Endothelial cell of umbilical vein (primary cell): ENCODE results near the gene MBD4. TPM values are rescaled to one million over a fixed set of nuclear protein-coding genes. Genes with fewer than 3 reads are reported as not detected.
A peak's percentile ranks its signal among the peaks of the same experiment; 100 is the strongest.

Experiments
- BruUV-seq: library from RNA; stranded (reverse); fragments of 400-500 nt; replicated peaks from 2 replicates; lab custom pipeline; 2021; lab: Mats Ljungman, UMichigan
- CTCF ChIA-PET: fragments of 300-600, 350-600 bp; sonication (Branson Sonifier 250); formaldehyde crosslinking; loops from one replicate; lab custom pipeline; 2021; ENCODE audit warnings: antibody characterized with exemption, inconsistent platforms; lab: Charles Lee
- POLR2A ChIA-PET: fragments of 300-600, 350-600 bp; sonication (Branson Sonifier 250); formaldehyde crosslinking; loops from one replicate; lab custom pipeline; 2021; ENCODE audit warnings: antibody characterized with exemption, inconsistent platforms; lab: Charles Lee
- DNase-seq: peaks from one replicate; pipeline ENCODE4 v3.0.0-alpha.2; 2011; ENCODE audit warnings: low read depth, low spot score
- FAIRE-seq: peaks from 2 replicates; lab custom pipeline; 2011; peaks lifted over from hg19 to GRCh38; lab: Jason Lieb, UNC
- H2AFZ ChIP-seq: 2 replicates; pipeline ENCODE4 v1.6.0; 2012; ENCODE audit warnings: low read depth, low read length, control low read depth, inconsistent platforms
- H3K27ac ChIP-seq: 2 replicates; pipeline ENCODE4 v1.5.1; 2011; ENCODE audit warnings: low read depth, mild to moderate bottlenecking, control low read depth, low read length, moderate library complexity; ENCODE audit not compliant: insufficient read depth
- H3K27me3 ChIP-seq, 2 experiments: 2 replicates each; pipeline versions ENCODE4 v1.6.0 to v1.6.1; 2011; ENCODE audit warnings: low read length in 2 of 2, mixed read lengths in 1 of 2; ENCODE audit not compliant: control insufficient read depth in 2 of 2, insufficient read depth in 2 of 2
- H3K36me3 ChIP-seq, 2 experiments: 2 replicates in 1 of 2; 3 replicates in 1 of 2; pipeline ENCODE4 v1.5.1; 2011; ENCODE audit warnings: low read length in 2 of 2, mild to moderate bottlenecking in 1 of 2, moderate library complexity in 1 of 2; ENCODE audit not compliant: control insufficient read depth in 2 of 2, insufficient read depth in 2 of 2; ENCODE audit errors: extremely low read depth in 1 of 2
- H3K4me1 ChIP-seq: 3 replicates; pipeline ENCODE4 v1.5.1; 2011; ENCODE audit warnings: mild to moderate bottlenecking, low read length; ENCODE audit not compliant: control insufficient read depth, insufficient read depth; ENCODE audit errors: extremely low read depth
- H3K4me2 ChIP-seq: 2 replicates; pipeline ENCODE4 v1.6.1; 2011; ENCODE audit warnings: low read length, control low read depth, mixed read lengths; ENCODE audit not compliant: insufficient read depth
- H3K4me3 ChIP-seq, 3 experiments: fragments of 200-600 bp in 1 of 3; sonication (generic), shearing (Covaris generic) in 1 of 3; replicated peaks in 1 of 3; 2 replicates each; pipeline ENCODE4 v1.5.1; 2011 to 2016; ENCODE audit warnings: control low read depth in 3 of 3, low read length in 3 of 3, mild to moderate bottlenecking in 2 of 3, inconsistent platforms in 1 of 3, low read depth in 1 of 3, moderate library complexity in 1 of 3; ENCODE audit not compliant: insufficient read depth in 1 of 3
- H3K79me2 ChIP-seq: 2 replicates; pipeline ENCODE4 v1.6.0; 2012; ENCODE audit warnings: low read length, inconsistent platforms; ENCODE audit not compliant: control insufficient read depth, insufficient read depth
- H3K9ac ChIP-seq: replicated peaks from 2 replicates; pipeline ENCODE3; 2011; ENCODE audit warnings: low read length, control low read depth; ENCODE audit not compliant: insufficient read depth; ENCODE audit errors: extremely low read depth
- H3K9me1 ChIP-seq: replicated peaks from 3 replicates; pipeline ENCODE4 v1.6.0; 2011; ENCODE audit warnings: mild to moderate bottlenecking, low read length; ENCODE audit not compliant: control insufficient read depth, insufficient read depth; ENCODE audit errors: extremely low read depth
- H3K9me3 ChIP-seq: replicated peaks from 2 replicates; pipeline ENCODE4 v1.5.1; 2012; ENCODE audit warnings: low read length, inconsistent platforms; ENCODE audit not compliant: control insufficient read depth, insufficient read depth
- H4K20me1 ChIP-seq: replicated peaks from 2 replicates; pipeline ENCODE3; 2011; ENCODE audit warnings: mild to moderate bottlenecking, low read length; ENCODE audit not compliant: control insufficient read depth, insufficient read depth; ENCODE audit errors: extremely low read depth
- CTCF ChIP-seq, 2 donors: IDR thresholded peaks; 1 replicate in 1 of 2; 2 replicates in 1 of 2; pipeline ENCODE4 v1.5.1; 2011; ENCODE audit warnings: low read length in 2 of 2, mild to moderate bottlenecking in 2 of 2, moderate library complexity in 2 of 2, control low read depth in 1 of 2, inconsistent platforms in 1 of 2, low read depth in 1 of 2; ENCODE audit not compliant: insufficient read depth in 1 of 2; ENCODE audit errors: extremely low read depth in 1 of 2
- EZH2 ChIP-seq: IDR thresholded peaks from 2 replicates; pipeline ENCODE4 v1.6.1; 2012; ENCODE audit warnings: borderline replicate concordance, low read depth, mild to moderate bottlenecking, moderate library complexity, low read length, inconsistent platforms; ENCODE audit not compliant: severe bottlenecking
- FOS ChIP-seq: IDR thresholded peaks from 2 replicates; pipeline ENCODE4 v1.6.1; 2011; ENCODE audit warnings: mild to moderate bottlenecking, low read length, moderate library complexity, borderline replicate concordance; ENCODE audit not compliant: insufficient read depth
- GATA2 ChIP-seq: IDR thresholded peaks from 2 replicates; pipeline ENCODE4 v1.7.0; 2011; ENCODE audit warnings: low read depth, mild to moderate bottlenecking, moderate library complexity, mixed read lengths, low read length; ENCODE audit not compliant: insufficient read length, insufficient read depth
- JUN ChIP-seq: IDR thresholded peaks from 2 replicates; pipeline ENCODE4 v1.6.1; 2011; ENCODE audit warnings: borderline replicate concordance, low read depth; ENCODE audit not compliant: insufficient read length, insufficient read depth
- MAX ChIP-seq: IDR thresholded peaks from 2 replicates; pipeline ENCODE4 v1.6.1; 2011; ENCODE audit not compliant: insufficient read depth, insufficient read length
- MYC ChIP-seq: IDR thresholded peaks from one replicate; pipeline ENCODE4 v1.6.1; 2011; ENCODE audit warnings: mild to moderate bottlenecking, low read depth, low read length
- POLR2A ChIP-seq: IDR thresholded peaks from 2 replicates; pipeline ENCODE4 v1.6.1; 2012; ENCODE audit warnings: low read depth, mild to moderate bottlenecking, control low read depth, low read length
- POLR2AphosphoS5 ChIP-seq: IDR thresholded peaks from 2 replicates; pipeline ENCODE4 v1.6.1; 2012; ENCODE audit warnings: low read depth, mild to moderate bottlenecking, control low read depth, low read length, moderate library complexity; ENCODE audit not compliant: insufficient read depth
- dilution Hi-C: fragments of 300-500 bp; cut with MboI; formaldehyde crosslinking; loops from one replicate; pipeline ENCODE4 v1.15.0; 2019; ENCODE audit warnings: low sequenced_read_pairs; ENCODE audit not compliant: extremely low pct_ligation_motif_present
- intact Hi-C: fragments of 100-400 bp; cut with micrococcal nuclease; formaldehyde crosslinking; loops from one replicate; pipeline ENCODE4 v1.10.0; 2022
- polyA plus RNA-seq, 4 experiments: library from polyadenylated mRNA; depleted of rRNA in 3 of 4; stranded (reverse) in 3 of 4; unstranded in 1 of 4; fragments of >200 nt; gene quantifications; 2 replicates each; pipeline versions ENCODE4 v1.2.1 to v1.2.3, GENCODE V29; 2011 to 2012; ENCODE audit warnings: missing spikeins in 1 of 4
- total RNA-seq: library from RNA; stranded (reverse); gene quantifications from 2 replicates; pipeline ENCODE4 v1.2.3, GENCODE V29; 2021

MBD4 gene
- total and polyA plus RNA-seq, 2 donors (not counting 3 experiments of a cell fraction or from before 2014, with no cell fraction given), result 17.4 to 39.5 TPM

- ChIA-PET POLR2A (no interaction called here), CTCF (interaction anchor here (1.6 kb wide), 1 partner anchor 15 kb away, joined by 3 read pairs; no protein-coding TSS in a partner anchor)
- no peak for FAIRE-seq
- Histone ChIP-seq H3K4me3 (no peak overlapping the region), H3K9me1 (no peaks in the 10 kb centered on the region), H4K20me1 (no peaks in the 10 kb centered on the region), H3K36me3 (peaks cover 10 to 12% of the 10 kb centered on the region in 2 experiments), H3K9me3 (no peaks in the 10 kb centered on the region), H3K79me2 (peaks cover 3% of the 10 kb centered on the region), H3K27me3 (no peaks in the 10 kb centered on the region), H2AFZ (no peak overlapping the region), H3K9ac (peak overlapping the region; percentile 55), H3K4me2 (peak overlapping the region; percentile 39), H3K4me1 (peaks cover 43% of the 10 kb centered on the region), H3K27ac (peak overlapping the region; percentile 88)
- TF ChIP-seq MYC, result no peak
- no peak for TF ChIP-seq EZH2
- TF ChIP-seq POLR2A, result no peak
- TF ChIP-seq FOS, result no peak
- TF ChIP-seq GATA2, result no peak
- TF ChIP-seq CTCF (IDR thresholded peaks at IDR 0.05; ENCODE audit: extremely low read depth in 1 of 2, insufficient read depth in 1 of 2, low read depth in 1 of 2, low read length in 2 of 2), result no peak
- no peak for TF ChIP-seq JUN
- TF ChIP-seq POLR2AphosphoS5, result no peak
- TF ChIP-seq MAX, result no peak
- dilution Hi-C loops, result no loop called here
- intact Hi-C loops, result loop anchor here (1.0 to 10.0 kb wide), 2 partner anchors 10 to 235 kb away; no protein-coding TSS in a partner anchor
- peak; percentile 76 for DNase-seq
- no TSS peak for BruUV-seq
These were observed 50.2 kb downstream of the MBD4 start for GRCh38 chr3:129389572-129389937.
